T-cell (primary cell): Measurements from ENCODE around the gene IL9. TPM values are rescaled to one million over a fixed set of nuclear protein-coding genes. Genes with fewer than 3 reads are reported as not detected.

Source experiments
- ATAC-seq, 4 experiments: fragments of 200-7000 bp in 3 of 4; fragments of 150-1000 bp in 1 of 4; cut with Tn5 transposase; replicated peaks in 1 of 4; 1 replicate in 3 of 4; 2 replicates in 1 of 4; pipeline ENCODE4 v1.10.0; 2021; ENCODE audit warnings: moderate library complexity in 3 of 4, mild to moderate bottlenecking in 2 of 4, moderate number of reproducible peaks in 1 of 4
- CTCF ChIA-PET, 2 donors: fragments of 300-600 bp; sonication (Branson Sonifier 250); formaldehyde crosslinking; loops; one replicate each; lab custom pipeline; 2022; ENCODE audit warnings: antibody characterized with exemption in 2 of 2; lab: Charles Lee
- POLR2A ChIA-PET, 2 donors: fragments of 300-600 bp; sonication (Branson Sonifier 250); formaldehyde crosslinking; loops; one replicate each; lab custom pipeline; 2022; ENCODE audit warnings: antibody characterized with exemption in 2 of 2; lab: Charles Lee
- DNase-seq, 35 experiments: peaks; one replicate each; pipeline versions ENCODE4 v3.0.0 to v3.0.0-alpha.2; 2013 to 2023
- H3K27ac ChIP-seq: one replicate; pipeline ENCODE4 v1.5.1; 2013; ENCODE audit warnings: low read length
- H3K27me3 ChIP-seq, 2 experiments: replicated peaks in 1 of 2; 1 replicate in 1 of 2; 2 replicates in 1 of 2; pipeline versions ENCODE4 v1.6.1 to v1.7.0; 2013; ENCODE audit warnings: low read length in 1 of 2, mixed read lengths in 1 of 2; ENCODE audit not compliant: control insufficient read depth in 2 of 2, insufficient read depth in 2 of 2; ENCODE audit errors: extremely low read depth in 1 of 2
- H3K36me3 ChIP-seq, 2 donors: 1 replicate in 1 of 2; 2 replicates in 1 of 2; pipeline versions ENCODE4 v1.6.1 to v1.7.0; 2013; ENCODE audit warnings: low read length in 1 of 2; ENCODE audit not compliant: control insufficient read depth in 2 of 2, insufficient read depth in 1 of 2; ENCODE audit errors: extremely low read depth in 1 of 2
- H3K4me1 ChIP-seq, 2 experiments: 1 replicate in 1 of 2; 2 replicates in 1 of 2; pipeline versions ENCODE4 v1.6.1 to v1.7.0; 2013; ENCODE audit warnings: low read length in 2 of 2, mixed read lengths in 1 of 2; ENCODE audit not compliant: insufficient read depth in 2 of 2, control insufficient read depth in 1 of 2; ENCODE audit errors: extremely low read depth in 1 of 2
- H3K4me3 ChIP-seq, 2 donors: 1 replicate in 1 of 2; 2 replicates in 1 of 2; pipeline versions ENCODE4 v1.5.1 to v1.7.0; 2013; ENCODE audit warnings: mild to moderate bottlenecking in 2 of 2, low read length in 1 of 2, moderate library complexity in 1 of 2; ENCODE audit not compliant: control insufficient read depth in 1 of 2; ENCODE audit errors: extremely low read depth in 1 of 2
- H3K9me3 ChIP-seq: 2 replicates; pipeline ENCODE4 v1.7.0; 2013
- H3K27ac Mint-ChIP-seq, 2 donors: one replicate each; pipeline ENCODE4 v1.8.0; 2020 to 2021; ENCODE audit warnings: mild to moderate bottlenecking in 2 of 2, mixed read lengths in 2 of 2
- H3K27me3 Mint-ChIP-seq, 2 donors: one replicate each; pipeline ENCODE4 v1.8.0; 2021 to 2022; ENCODE audit warnings: mixed read lengths in 2 of 2
- H3K36me3 Mint-ChIP-seq: one replicate; pipeline ENCODE4 v1.8.0; 2021; ENCODE audit warnings: mixed read lengths
- H3K4me1 Mint-ChIP-seq, 3 donors: one replicate each; pipeline ENCODE4 v1.8.0; 2020 to 2022; ENCODE audit warnings: mixed read lengths in 3 of 3, mild to moderate bottlenecking in 1 of 3
- H3K4me3 Mint-ChIP-seq, 3 donors: one replicate each; pipeline ENCODE4 v1.8.0; 2020 to 2022; ENCODE audit warnings: mild to moderate bottlenecking in 3 of 3, mixed read lengths in 3 of 3, moderate library complexity in 3 of 3
- H3K9me3 Mint-ChIP-seq, 3 donors: one replicate each; pipeline ENCODE4 v1.8.0; 2020 to 2022; ENCODE audit warnings: mixed read lengths in 3 of 3
- WGBS: methylation state at CpG from one replicate; pipeline ENCODE4 v1.1.5; 2013; ENCODE audit warnings: missing lambda C conversion rate; ENCODE audit not compliant: insufficient coverage; 5-methylcytosine and 5-hydroxymethylcytosine counted together
- total RNA-seq, 35 experiments: library from RNA in 6 of 35; stranded (reverse) in 6 of 35; fragments of 120-200 nt in 1 of 35; gene quantifications; one replicate each; pipeline versions ENCODE4 v1.2.1 to v1.2.4 and lab custom pipeline; 2013 to 2026

The IL9 gene
- total RNA-seq, 5 donors from 2014 or later (not counting 1 experiment from before 2014, with no cell fraction given): not detected

GRCh38 chr5:135869935-135870334, 25.7 kb downstream of the IL9 start:
- H3K9me3 Mint-ChIP-seq: no peaks in the 10 kb centered on the region
- no peak overlapping the region for H3K27ac ChIP-seq
- no peaks in the 10 kb centered on the region for H3K36me3 ChIP-seq
- ChIA-PET POLR2A (no interaction called here), CTCF (no interaction called here)
- H3K36me3 Mint-ChIP-seq: no peaks in the 10 kb centered on the region
- ATAC-seq: no peak
- no CpG with 5 or more reads among the region's 3 CpGs for WGBS
- H3K4me3 ChIP-seq: no peak overlapping the region
- no peaks in the 10 kb centered on the region for H3K4me1 Mint-ChIP-seq
- H3K27me3 Mint-ChIP-seq: peaks cover 4 to 18% of the 10 kb centered on the region in 2 donors
- H3K9me3 ChIP-seq: no peaks in the 10 kb centered on the region
- no peak overlapping the region for H3K4me3 Mint-ChIP-seq
- H3K27me3 ChIP-seq: peaks cover 2 to 16% of the 10 kb centered on the region in 2 experiments
- H3K27ac Mint-ChIP-seq: no peak overlapping the region
- no peaks in the 10 kb centered on the region for H3K4me1 ChIP-seq
- no peak for DNase-seq

- H3K27me3 ChIP-seq: peaks cover 0 to 11% of the 10 kb centered on the region in 2 experiments
- Mint-ChIP-seq H3K9me3 (no peaks in the 10 kb centered on the region), H3K36me3 (no peaks in the 10 kb centered on the region), H3K4me1 (no peaks in the 10 kb centered on the region), H3K4me3 (no peak overlapping the region), H3K27ac (no peak overlapping the region), H3K27me3 (peaks cover 4 to 11% of the 10 kb centered on the region in 2 donors)
- no peak overlapping the region for H3K27ac ChIP-seq
- H3K36me3 ChIP-seq: no peaks in the 10 kb centered on the region
- CTCF ChIA-PET: interaction anchor here in 1 of 2 donors (0.6 kb wide), 1 partner anchor 42 kb away, joined by 4 read pairs; no protein-coding TSS in a partner anchor
- WGBS: 83% methylated on average over 1 of the region's 2 CpGs
- no peak overlapping the region for H3K4me3 ChIP-seq
- no peaks in the 10 kb centered on the region for H3K9me3 ChIP-seq
- ATAC-seq (no peak), DNase-seq (no peak)
- POLR2A ChIA-PET: no interaction called here
- no peaks in the 10 kb centered on the region for H3K4me1 ChIP-seq
Measured at GRCh38 chr5:135869276-135869675, 26.4 kb downstream of the IL9 start.

- no peak for ATAC-seq
- Histone ChIP-seq H3K27ac (no peak overlapping the region), H3K4me1 (no peaks in the 10 kb centered on the region), H3K9me3 (no peaks in the 10 kb centered on the region), H3K36me3 (no peaks in the 10 kb centered on the region), H3K27me3 (peaks cover 0 to 9% of the 10 kb centered on the region in 2 experiments), H3K4me3 (no peak overlapping the region)
- no peak for DNase-seq
- Mint-ChIP-seq H3K36me3 (no peaks in the 10 kb centered on the region), H3K4me1 (no peaks in the 10 kb centered on the region), H3K27ac (no peak overlapping the region), H3K4me3 (no peak overlapping the region), H3K27me3 (peaks cover 5 to 11% of the 10 kb centered on the region in 2 donors), H3K9me3 (no peaks in the 10 kb centered on the region)
- POLR2A ChIA-PET: no interaction called here
- CTCF ChIA-PET: no interaction called here
- 54% methylated on average over 2 of the region's 2 CpGs for WGBS
Measured at GRCh38 chr5:135868681-135869080, 27.0 kb downstream of the IL9 start.

- Histone ChIP-seq H3K36me3 (no peaks in the 10 kb centered on the region), H3K4me1 (no peaks in the 10 kb centered on the region), H3K27ac (no peak overlapping the region), H3K27me3 (peaks cover 0 to 7% of the 10 kb centered on the region in 2 experiments), H3K9me3 (no peaks in the 10 kb centered on the region), H3K4me3 (no peak overlapping the region)
- CTCF ChIA-PET: no interaction called here
- POLR2A ChIA-PET: interaction anchor here in 1 of 2 donors (0.6 kb wide), 1 partner anchor 87 kb away, joined by 3 read pairs; the partner anchor contains the start of gene LECT2
- Mint-ChIP-seq H3K36me3 (no peaks in the 10 kb centered on the region), H3K4me1 (no peaks in the 10 kb centered on the region), H3K9me3 (no peaks in the 10 kb centered on the region), H3K27ac (no peak overlapping the region), H3K4me3 (no peak overlapping the region), H3K27me3 (peaks cover 5 to 9% of the 10 kb centered on the region in 2 donors)
- ATAC-seq (no peak), DNase-seq (no peak)
Measured at GRCh38 chr5:135867599-135867998, 28.0 kb downstream of the IL9 start.

- CTCF ChIA-PET: no interaction called here
- Histone ChIP-seq H3K27me3 (peaks cover 0 to 3% of the 10 kb centered on the region in 2 experiments), H3K36me3 (no peaks in the 10 kb centered on the region), H3K4me3 (no peak overlapping the region), H3K9me3 (no peaks in the 10 kb centered on the region), H3K4me1 (no peaks in the 10 kb centered on the region), H3K27ac (no peak overlapping the region)
- Mint-ChIP-seq H3K27ac (no peak overlapping the region), H3K9me3 (no peaks in the 10 kb centered on the region), H3K27me3 (peaks cover 3 to 6% of the 10 kb centered on the region in 2 donors), H3K36me3 (no peaks in the 10 kb centered on the region), H3K4me3 (no peak overlapping the region), H3K4me1 (no peaks in the 10 kb centered on the region)
- ATAC-seq: no peak
- WGBS: no CpG with 5 or more reads among the region's 2 CpGs
- DNase-seq: no peak
- POLR2A ChIA-PET: no interaction called here
Measured at GRCh38 chr5:135866016-135866415, 29.6 kb downstream of the IL9 start.

DNA sequence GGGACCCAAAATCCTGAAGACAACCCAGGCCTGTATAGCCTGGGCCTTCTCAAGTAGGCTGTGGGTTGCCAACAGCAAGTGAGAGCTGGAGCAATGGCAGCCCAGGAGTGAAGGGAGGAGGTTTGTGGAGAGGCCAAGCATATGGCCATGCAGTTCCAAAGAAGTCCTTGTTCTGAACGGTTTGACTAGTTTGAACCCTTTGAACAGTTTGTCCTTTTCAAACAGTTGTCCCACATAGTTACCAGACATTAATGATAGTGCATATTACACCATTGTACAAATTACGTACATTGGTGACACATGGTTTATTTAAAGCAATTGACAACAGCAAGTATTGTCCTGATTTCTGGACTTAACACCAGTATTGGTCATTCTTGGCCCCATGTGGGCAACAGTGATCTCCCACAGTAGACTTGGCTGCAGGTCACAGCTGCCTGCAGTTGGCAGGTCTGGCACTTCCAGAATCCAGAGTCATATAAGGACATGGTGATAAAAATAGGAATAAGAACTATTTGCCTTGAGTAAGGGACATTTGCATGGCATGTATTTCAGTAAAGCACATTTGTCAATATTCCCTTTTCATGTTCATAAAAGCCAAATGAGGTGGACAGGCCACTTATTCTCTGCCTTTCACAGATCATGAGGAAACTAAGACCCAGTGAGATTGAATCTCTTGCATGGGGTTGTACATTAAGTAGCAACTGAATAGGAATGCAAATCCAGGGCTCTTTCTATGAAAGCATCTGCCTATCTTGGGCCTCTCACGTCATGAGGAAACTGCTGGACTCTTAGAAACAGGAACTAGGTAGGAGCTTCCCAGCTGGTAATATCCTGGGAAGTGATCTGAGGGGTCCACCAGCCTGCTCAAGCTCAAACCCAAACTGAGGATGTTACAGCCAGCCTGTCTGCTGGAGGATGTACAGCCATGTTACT, 30.9 kb downstream of the IL9 start:
- H3K36me3 ChIP-seq: no peaks in the 10 kb centered on the region
- no peak for DNase-seq
- no peak for ATAC-seq
- no peaks in the 10 kb centered on the region for H3K4me1 ChIP-seq
- Mint-ChIP-seq H3K9me3 (no peaks in the 10 kb centered on the region), H3K4me1 (no peaks in the 10 kb centered on the region), H3K4me3 (no peak overlapping the region), H3K27me3 (peaks cover under 1 to 1% of the 10 kb centered on the region in 2 donors), H3K36me3 (no peaks in the 10 kb centered on the region), H3K27ac (no peak overlapping the region)
- POLR2A ChIA-PET: no interaction called here
- 50% methylated on average over 2 of the region's 3 CpGs for WGBS
- CTCF ChIA-PET: interaction anchor here in 1 of 2 donors (0.6 kb wide), 1 partner anchor 11 kb away, joined by 3 read pairs; no protein-coding TSS in a partner anchor
- no peaks in the 10 kb centered on the region for H3K9me3 ChIP-seq
- no peak overlapping the region for H3K27ac ChIP-seq
- no peak overlapping the region for H3K4me3 ChIP-seq
- no peaks in the 10 kb centered on the region for H3K27me3 ChIP-seq
